Measurements from ENCODE around the gene MINAR1. TPM values are rescaled to one million over a fixed set of nuclear protein-coding genes. Genes with fewer than 3 reads are reported as not detected.

Gene MINAR1
- total RNA-seq, 2 experiments from 2014 or later, result 0.39 to 0.51 TPM

DNA sequence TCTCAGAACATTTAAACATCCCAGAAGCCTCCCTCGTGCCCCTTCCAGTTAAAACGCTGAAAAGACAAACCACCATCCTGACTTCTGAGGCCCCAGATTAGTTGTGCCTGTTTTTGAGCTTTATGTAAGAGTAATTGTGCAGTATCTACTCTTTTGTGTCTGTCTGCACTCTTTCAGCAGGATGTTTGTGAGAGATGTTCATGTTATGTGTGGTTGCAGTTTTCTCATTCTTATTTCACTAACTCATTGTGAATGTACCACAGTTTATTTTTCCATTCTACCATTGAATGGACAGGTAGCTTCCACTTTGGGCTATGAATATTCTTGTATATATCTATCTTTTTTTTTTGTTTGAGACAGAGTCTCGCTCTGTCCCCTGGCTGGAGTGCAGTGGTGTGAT, 40.3 kb downstream of the MINAR1 start:
- Mint-ChIP-seq H3K4me1 (peaks cover 6% of the 10 kb centered on the region), H3K36me3 (ENCODE audit: low read depth) (no peaks in the 10 kb centered on the region), H3K9me3 (ENCODE audit: low read depth) (no peaks in the 10 kb centered on the region), H3K4me3 (no peak overlapping the region), H3K27me3 (peaks cover 3% of the 10 kb centered on the region), H3K27ac (no peak overlapping the region)
- no peak for DNase-seq
- ChIA-PET CTCF (no interaction called here), POLR2A (no interaction called here)
- intact Hi-C loops (cut with DNase I, micrococcal nuclease), result no loop called here
- ATAC-seq, result no peak

DNA sequence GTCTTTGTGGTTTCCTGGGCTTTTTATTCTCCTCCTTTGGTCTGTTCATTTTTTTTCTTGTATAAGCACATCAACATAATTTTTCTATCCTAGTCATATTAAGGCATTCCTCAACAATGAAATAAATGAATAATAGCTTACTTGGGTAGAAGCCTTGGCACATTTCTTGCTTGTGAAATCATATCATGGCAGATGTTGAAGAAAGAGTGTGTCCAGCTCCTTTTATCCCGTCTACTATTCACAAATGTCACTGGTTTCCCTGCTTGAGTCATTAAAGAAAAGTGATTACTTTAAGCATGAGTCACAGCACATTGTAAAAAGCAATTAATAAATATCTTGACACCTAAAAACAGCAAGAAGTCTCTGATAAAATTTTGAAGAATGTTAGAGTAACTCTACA, 42.1 kb downstream of the MINAR1 start:
- H3K4me1 Mint-ChIP-seq, result peaks cover 6% of the 10 kb centered on the region
- ATAC-seq, result no peak
- POLR2A ChIA-PET, result no interaction called here
- no peak for DNase-seq
- H3K4me3 Mint-ChIP-seq, result no peak overlapping the region
- no peak overlapping the region for H3K27ac Mint-ChIP-seq
- peaks cover 5% of the 10 kb centered on the region for H3K27me3 Mint-ChIP-seq
- no peaks in the 10 kb centered on the region for H3K9me3 Mint-ChIP-seq (ENCODE audit: low read depth)
- CTCF ChIA-PET, result no interaction called here
- H3K36me3 Mint-ChIP-seq (ENCODE audit: low read depth), result no peaks in the 10 kb centered on the region
- intact Hi-C loops (cut with DNase I, micrococcal nuclease), result no loop called here

DNA sequence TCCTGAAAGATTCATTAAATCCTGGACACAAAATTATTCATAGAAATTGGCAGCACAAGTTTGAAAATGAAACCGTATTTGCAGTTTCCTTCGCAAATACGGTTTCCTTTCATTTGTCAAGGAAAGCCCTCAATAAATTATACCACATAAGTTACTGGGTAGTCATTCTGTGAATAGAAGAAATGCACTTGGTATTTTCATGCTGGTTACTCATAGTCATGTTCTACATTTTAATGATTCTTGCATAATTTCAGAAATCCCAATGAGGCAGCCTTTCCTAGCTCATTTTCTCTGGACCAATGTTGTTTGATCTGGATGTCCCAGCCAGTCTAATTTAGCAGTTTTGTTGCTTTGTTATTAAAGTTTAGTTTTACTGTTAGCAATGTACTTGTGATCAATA, 43.2 kb downstream of the MINAR1 start:
- no peak overlapping the region for H3K27ac Mint-ChIP-seq
- CTCF ChIA-PET, result no interaction called here
- H3K4me1 Mint-ChIP-seq, result peaks cover 6% of the 10 kb centered on the region
- DNase-seq (no peak), ATAC-seq (peak; percentile 23)
- POLR2A ChIA-PET, result no interaction called here
- peaks cover 5% of the 10 kb centered on the region for H3K27me3 Mint-ChIP-seq
- no peaks in the 10 kb centered on the region for H3K36me3 Mint-ChIP-seq (ENCODE audit: low read depth)
- no peak overlapping the region for H3K4me3 Mint-ChIP-seq
- intact Hi-C loops (cut with DNase I, micrococcal nuclease), result no loop called here
- H3K9me3 Mint-ChIP-seq (ENCODE audit: low read depth), result no peaks in the 10 kb centered on the region

DNA sequence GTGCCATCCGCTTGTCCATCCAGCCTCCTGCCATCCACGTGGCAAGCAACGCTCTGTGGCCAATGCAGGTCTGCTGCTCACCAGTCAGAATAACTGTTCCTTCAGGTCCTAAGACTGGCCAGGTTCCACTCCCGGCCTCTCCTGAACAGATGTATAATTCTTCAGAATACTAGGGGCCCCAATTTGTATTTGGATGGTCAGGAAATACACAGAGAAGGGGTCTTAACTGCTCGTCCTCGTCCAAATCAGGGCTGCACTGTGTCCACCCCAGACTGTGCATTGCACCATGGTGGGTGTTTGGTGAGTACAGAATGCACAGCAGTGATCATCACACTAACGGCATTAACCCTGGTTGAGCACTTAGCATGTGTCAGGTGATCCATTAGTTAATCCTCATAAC, 46.0 kb downstream of the MINAR1 start:
- Mint-ChIP-seq H3K36me3 (ENCODE audit: low read depth) (no peaks in the 10 kb centered on the region), H3K4me3 (no peak overlapping the region), H3K27ac (no peak overlapping the region), H3K27me3 (peaks cover 5% of the 10 kb centered on the region), H3K4me1 (peaks cover 6% of the 10 kb centered on the region), H3K9me3 (ENCODE audit: low read depth) (no peaks in the 10 kb centered on the region)
- intact Hi-C loops (cut with DNase I, micrococcal nuclease), result no loop called here
- ATAC-seq, result no peak
- CTCF ChIA-PET, result no interaction called here
- no peak for DNase-seq
- POLR2A ChIA-PET, result no interaction called here

DNA sequence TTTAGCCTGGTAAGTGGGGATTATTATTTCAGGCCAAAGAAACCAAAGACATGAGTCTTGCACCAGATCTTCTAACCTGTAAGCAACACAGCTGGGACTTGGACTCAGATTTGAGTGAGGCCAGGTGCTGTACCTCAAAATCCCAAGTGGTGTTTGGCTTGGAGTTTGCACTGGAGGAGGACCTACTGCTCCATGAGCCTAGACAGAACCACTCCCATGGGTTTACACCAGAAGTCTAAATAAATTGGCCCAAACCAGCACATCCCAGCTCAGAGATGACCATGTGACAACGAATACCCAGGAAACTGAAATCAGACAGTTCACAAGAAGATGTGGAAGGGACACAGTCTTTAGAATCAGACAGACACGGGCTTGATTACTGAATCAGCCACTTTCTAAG, 47.5 kb downstream of the MINAR1 start:
- POLR2A ChIA-PET, result interaction anchor here (0.6 kb wide), 1 partner anchor 14 kb away, joined by 3 read pairs; no protein-coding TSS in a partner anchor
- Mint-ChIP-seq H3K27me3 (peaks cover 5% of the 10 kb centered on the region), H3K4me3 (no peak overlapping the region), H3K27ac (no peak overlapping the region), H3K36me3 (ENCODE audit: low read depth) (no peaks in the 10 kb centered on the region), H3K9me3 (ENCODE audit: low read depth) (no peaks in the 10 kb centered on the region), H3K4me1 (peaks cover 6% of the 10 kb centered on the region)
- ATAC-seq (no peak), DNase-seq (no peak)
- CTCF ChIA-PET, result no interaction called here
- intact Hi-C loops (cut with DNase I, micrococcal nuclease), result no loop called here

DNA sequence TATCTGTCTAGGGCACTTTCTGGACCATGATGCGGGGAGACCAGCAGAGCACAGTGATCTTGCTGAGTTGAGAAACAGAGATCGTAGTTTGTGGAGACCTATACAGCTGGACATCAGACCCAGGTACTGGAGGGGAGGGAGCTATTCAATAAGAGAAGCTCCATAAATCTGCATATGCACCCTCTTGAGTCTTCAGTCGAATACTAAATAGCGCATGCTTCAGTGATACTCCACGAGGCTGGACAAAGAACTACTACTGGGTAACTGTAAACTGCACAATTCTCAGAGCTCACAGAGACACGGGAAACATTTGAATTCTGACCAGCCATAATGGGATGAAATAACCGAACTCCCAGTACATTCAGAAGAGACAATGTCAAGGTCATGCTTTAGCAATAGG, 49.7 kb downstream of the MINAR1 start:
- DNase-seq (no peak), ATAC-seq (no peak)
- ChIA-PET CTCF (no interaction called here), POLR2A (no interaction called here)
- Mint-ChIP-seq H3K27me3 (peaks cover 2% of the 10 kb centered on the region), H3K9me3 (ENCODE audit: low read depth) (no peaks in the 10 kb centered on the region), H3K4me1 (no peaks in the 10 kb centered on the region), H3K4me3 (no peak overlapping the region), H3K27ac (no peak overlapping the region), H3K36me3 (ENCODE audit: low read depth) (no peaks in the 10 kb centered on the region)
- intact Hi-C loops (cut with DNase I, micrococcal nuclease), result no loop called here

Other genes with a start within 250 kb of the MINAR1 start
- not detected for gene ANKRD34C, start 149.6 kb upstream of the MINAR1 start, total RNA-seq
- 10 to 100 TPM; 33.5 to 37.2 TPM for gene TMED3, start 121.2 kb upstream of the MINAR1 start, total RNA-seq

All from activated CD4-positive, alpha-beta T cell treated with anti-CD3 and anti-CD28 coated beads for 36 hours (primary cell).